Esophagus squamous epithelium (tissue), 5 donors: ENCODE measurements around the gene LAMA1. TPM values are rescaled to one million over a fixed set of nuclear protein-coding genes. Genes with fewer than 3 reads are reported as not detected.
"Not testable (repeated sequence)": the region's sequence is repeated elsewhere in the genome, so short reads cannot be mapped to it uniquely, and the experiment has no call there.

Experiments used
- DNase-seq: peaks from one replicate; lab custom pipeline; 2025; lab: John Stamatoyannopoulos, UW
- H3K27ac ChIP-seq, 4 donors: fragments of 200-600 bp; sonication (generic); one replicate each; pipeline ENCODE4 v1.5.1; 2016 to 2019; ENCODE audit warnings: mild to moderate bottlenecking in 1 of 4
- H3K27me3 ChIP-seq, 4 donors: fragments of 200-600 bp; sonication (generic); 1 replicate in 3 of 4; 2 replicates in 1 of 4; pipeline versions ENCODE4 v1.5.1 to v1.6.0; 2017 to 2021; ENCODE audit warnings: antibody characterized with exemption in 1 of 4
- H3K36me3 ChIP-seq, 3 donors: fragments of 200-600 bp; sonication (generic); one replicate each; pipeline ENCODE4 v1.5.1; 2016 to 2019
- H3K4me1 ChIP-seq, 3 donors: fragments of 200-600 bp; sonication (generic); one replicate each; pipeline ENCODE4 v1.5.1; 2017 to 2019
- H3K4me3 ChIP-seq, 4 donors: fragments of 200-600 bp; sonication (generic); 1 replicate in 3 of 4; 2 replicates in 1 of 4; pipeline ENCODE4 v1.5.1; 2016 to 2019; ENCODE audit warnings: mild to moderate bottlenecking in 2 of 4, moderate library complexity in 1 of 4
- H3K9me3 ChIP-seq, 3 donors: fragments of 200-600 bp; sonication (generic); one replicate each; pipeline ENCODE4 v1.5.1; 2016 to 2019
- CTCF ChIP-seq, 6 experiments: fragments of 450-650 bp in 4 of 6; fragments of 200-600 bp in 2 of 6; sonication (generic) in 2 of 6; IDR thresholded peaks; one replicate each; pipeline ENCODE4 v1.5.1; 2016 to 2019; ENCODE audit warnings: antibody characterized with exemption in 6 of 6, mild to moderate bottlenecking in 4 of 6, moderate library complexity in 4 of 6
- POLR2A ChIP-seq, 4 donors: fragments of 450-650 bp; IDR thresholded peaks; one replicate each; pipeline ENCODE4 v1.6.1; 2017; ENCODE audit warnings: antibody characterized with exemption in 4 of 4, mild to moderate bottlenecking in 4 of 4, moderate library complexity in 3 of 4
- WGBS, 2 donors: methylation state at CpG; one replicate each; pipeline ENCODE4 v1.1.5; 2018; 5-methylcytosine and 5-hydroxymethylcytosine counted together
- intact Hi-C: fragments of 100-400 bp; cut with DNase I; formaldehyde crosslinking; loops from one replicate; pipeline ENCODE4 v1.15.0; 2022
- total RNA-seq, 4 donors: library from RNA; depleted of rRNA; stranded (reverse); fragments of >200 nt; gene quantifications; one replicate each; pipeline ENCODE4 v1.1.0, GENCODE V29; 2016
- donor health status: DM: yes; HTN: yes; CAD: no.

Gene LAMA1
- total RNA-seq, 4 donors from 2014 or later: 0.08 to 2.7 (median 1.6) TPM

GRCh38 chr18:7146067-7146466 is 28.5 kb upstream of the LAMA1 start:
- Histone ChIP-seq H3K4me1 (no peaks in the 10 kb centered on the region), H3K27ac (no peak overlapping the region), H3K4me3 (no peak overlapping the region), H3K9me3 (no peaks in the 10 kb centered on the region), H3K27me3 (no peaks in the 10 kb centered on the region), H3K36me3 (no peaks in the 10 kb centered on the region)
- 37 to 42% methylated on average over 1 of the region's 1 CpG for WGBS, 2 donors
- no peak for DNase-seq
- TF ChIP-seq POLR2A (IDR thresholded peaks at IDR 0.05): no peak
- TF ChIP-seq CTCF (IDR thresholded peaks at IDR 0.05): no peak
- intact Hi-C loops: no loop called here

GRCh38 chr18:7144921-7145320 is 27.3 kb upstream of the LAMA1 start:
- H3K27me3 ChIP-seq, intact Hi-C loops, H3K36me3 ChIP-seq, H3K9me3 ChIP-seq, H3K4me1 ChIP-seq, DNase-seq, H3K27ac ChIP-seq, H3K4me3 ChIP-seq: not testable (repeated sequence)
- 94 to 95% methylated on average over 12 of the region's 12 CpGs for WGBS, 2 donors

GRCh38 chr18:7141287-7141686 is 23.7 kb upstream of the LAMA1 start:
- Histone ChIP-seq H3K4me3 (no peak overlapping the region), H3K4me1 (no peaks in the 10 kb centered on the region), H3K36me3 (no peaks in the 10 kb centered on the region), H3K27ac (no peak overlapping the region), H3K27me3 (no peaks in the 10 kb centered on the region), H3K9me3 (no peaks in the 10 kb centered on the region)
- TF ChIP-seq POLR2A (IDR thresholded peaks at IDR 0.05) (no peak), CTCF (IDR thresholded peaks at IDR 0.05) (no peak)
- DNase-seq: no peak
- intact Hi-C loops: no loop called here

GRCh38 chr18:7139409-7139808 is 21.8 kb upstream of the LAMA1 start:
- intact Hi-C loops: no loop called here
- Histone ChIP-seq H3K27ac (no peak overlapping the region), H3K9me3 (no peaks in the 10 kb centered on the region), H3K27me3 (no peaks in the 10 kb centered on the region), H3K36me3 (no peaks in the 10 kb centered on the region), H3K4me3 (no peak overlapping the region), H3K4me1 (no peaks in the 10 kb centered on the region)
- 84 to 89% methylated on average over 4 of the region's 4 CpGs for WGBS, 2 donors
- DNase-seq: no peak
- TF ChIP-seq CTCF (IDR thresholded peaks at IDR 0.05): no peak
- TF ChIP-seq POLR2A (IDR thresholded peaks at IDR 0.05): no peak

- Histone ChIP-seq H3K36me3 (no peaks in the 10 kb centered on the region), H3K9me3 (no peaks in the 10 kb centered on the region), H3K27me3 (no peaks in the 10 kb centered on the region), H3K4me3 (no peak overlapping the region), H3K27ac (no peak overlapping the region), H3K4me1 (no peaks in the 10 kb centered on the region)
- DNase-seq: no peak
- TF ChIP-seq POLR2A (IDR thresholded peaks at IDR 0.05) (no peak), CTCF (IDR thresholded peaks at IDR 0.05) (no peak)
- intact Hi-C loops: no loop called here
Measured at GRCh38 chr18:7133181-7133580, 15.6 kb upstream of the LAMA1 start.
